ENCODE data around the gene KCNAB1.

GRCh38 chr3:156307704-156308103, 187.3 kb downstream of the KCNAB1 start:
- no peak for TF ChIP-seq CTCF (IDR thresholded peaks at IDR 0.05)
- TF ChIP-seq POLR2A (IDR thresholded peaks at IDR 0.05), result no peak

All from breast epithelium (tissue), 3 donors.